ENCODE data around the gene PCBP2. TPM values are rescaled to one million over a fixed set of nuclear protein-coding genes. Genes with fewer than 3 reads are reported as not detected.

The PCBP2 gene
- total and polyA plus RNA-seq, 10 of the 15 experiments (the other 5 are each of a cell fraction or from before 2014, with no cell fraction given) = 109 to 803 (median 327) TPM

DNA sequence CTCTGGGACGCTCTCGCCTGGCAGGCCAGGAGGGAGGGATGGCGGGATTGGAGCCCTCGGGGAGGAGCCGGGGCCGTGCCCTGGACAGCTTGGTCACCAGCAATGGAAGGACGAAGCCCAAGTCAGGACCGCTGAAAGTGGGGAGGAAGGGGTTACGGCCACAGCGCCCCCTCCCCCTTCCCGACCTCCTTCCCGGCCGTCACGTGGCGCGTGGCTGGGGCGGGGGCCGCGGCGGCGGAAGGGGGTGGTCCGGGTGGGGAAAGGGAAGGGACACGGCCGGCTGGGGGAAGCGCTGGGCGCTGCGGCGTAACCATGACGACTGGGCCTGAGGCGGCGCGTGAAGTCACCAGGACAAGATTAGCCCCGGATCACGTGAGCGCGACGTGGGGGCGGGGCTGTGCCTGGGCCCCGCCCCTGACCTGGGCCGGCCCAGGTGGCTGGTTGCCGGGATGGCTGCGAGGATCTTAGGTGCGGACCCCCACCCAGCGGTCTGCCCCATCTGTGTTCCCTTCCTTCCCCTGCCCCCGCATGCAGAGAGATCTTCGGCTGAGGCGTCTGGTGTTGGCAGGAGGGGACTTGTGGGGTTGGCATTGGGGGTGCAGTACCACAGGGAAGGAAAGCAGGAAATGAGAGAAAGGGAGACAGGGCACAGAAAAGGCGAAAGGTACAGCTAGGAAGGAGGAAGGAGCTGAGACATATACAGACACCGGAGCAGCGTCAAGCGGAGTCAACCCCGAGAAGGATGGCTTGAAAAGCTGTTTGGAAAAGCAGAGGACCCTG, 41.1 kb downstream of the PCBP2 start (continued):
- TF ChIP-seq, protein P1, sequence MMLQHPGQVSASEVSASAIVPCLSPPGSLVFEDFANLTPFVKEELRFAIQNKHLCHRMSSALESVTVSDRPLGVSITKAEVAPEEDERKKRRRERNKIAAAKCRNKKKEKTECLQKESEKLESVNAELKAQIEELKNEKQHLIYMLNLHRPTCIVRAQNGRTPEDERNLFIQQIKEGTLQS (IDR thresholded peaks at IDR 0.05; ENCODE audit: borderline replicate concordance, extremely low read depth, low read depth, low read length) = peak; percentile 70; the same call in 1 of the 2 replicates
- TF ChIP-seq MTA2 (IDR thresholded peaks at IDR 0.05; ENCODE audit: low read depth) = peak; percentile 31; the same call in 1 of the 2 replicates
- TF ChIP-seq MTA3 (IDR thresholded peaks at IDR 0.05; ENCODE audit: borderline replicate concordance, low read length) = no peak
- no peak for TF ChIP-seq IRF4 (IDR thresholded peaks at IDR 0.05; ENCODE audit: low read depth, low read length)
- no peak for TF ChIP-seq NFYB (IDR thresholded peaks at IDR 0.05; ENCODE audit: insufficient read depth, low read depth, low read length)
- TF ChIP-seq SPI1 (IDR thresholded peaks at IDR 0.05; ENCODE audit: borderline replicate concordance, insufficient read depth, low read depth, low read length) = no peak
- TF ChIP-seq SMARCA5 (IDR thresholded peaks at IDR 0.05) = no peak
- no peak for TF ChIP-seq NR2C1 (IDR thresholded peaks at IDR 0.05)
- peak; percentile 83 for TF ChIP-seq POLR2A (IDR thresholded peaks at IDR 0.05; ENCODE audit: low read depth, low read length)
- no peak for TF ChIP-seq PML (IDR thresholded peaks at IDR 0.05; ENCODE audit: low read length)
- TF ChIP-seq SMC3 (IDR thresholded peaks at IDR 0.05; ENCODE audit: borderline replicate concordance, low read length) = no peak
- no peak for TF ChIP-seq FOXK2 (IDR thresholded peaks at IDR 0.05)
- no peak; a peak in 1 of 4 replicates for TF ChIP-seq IKZF2 (IDR thresholded peaks at IDR 0.05)
- no peak for TF ChIP-seq HCFC1 (IDR thresholded peaks at IDR 0.05; ENCODE audit: low read length)
- TF ChIP-seq, protein P2, sequence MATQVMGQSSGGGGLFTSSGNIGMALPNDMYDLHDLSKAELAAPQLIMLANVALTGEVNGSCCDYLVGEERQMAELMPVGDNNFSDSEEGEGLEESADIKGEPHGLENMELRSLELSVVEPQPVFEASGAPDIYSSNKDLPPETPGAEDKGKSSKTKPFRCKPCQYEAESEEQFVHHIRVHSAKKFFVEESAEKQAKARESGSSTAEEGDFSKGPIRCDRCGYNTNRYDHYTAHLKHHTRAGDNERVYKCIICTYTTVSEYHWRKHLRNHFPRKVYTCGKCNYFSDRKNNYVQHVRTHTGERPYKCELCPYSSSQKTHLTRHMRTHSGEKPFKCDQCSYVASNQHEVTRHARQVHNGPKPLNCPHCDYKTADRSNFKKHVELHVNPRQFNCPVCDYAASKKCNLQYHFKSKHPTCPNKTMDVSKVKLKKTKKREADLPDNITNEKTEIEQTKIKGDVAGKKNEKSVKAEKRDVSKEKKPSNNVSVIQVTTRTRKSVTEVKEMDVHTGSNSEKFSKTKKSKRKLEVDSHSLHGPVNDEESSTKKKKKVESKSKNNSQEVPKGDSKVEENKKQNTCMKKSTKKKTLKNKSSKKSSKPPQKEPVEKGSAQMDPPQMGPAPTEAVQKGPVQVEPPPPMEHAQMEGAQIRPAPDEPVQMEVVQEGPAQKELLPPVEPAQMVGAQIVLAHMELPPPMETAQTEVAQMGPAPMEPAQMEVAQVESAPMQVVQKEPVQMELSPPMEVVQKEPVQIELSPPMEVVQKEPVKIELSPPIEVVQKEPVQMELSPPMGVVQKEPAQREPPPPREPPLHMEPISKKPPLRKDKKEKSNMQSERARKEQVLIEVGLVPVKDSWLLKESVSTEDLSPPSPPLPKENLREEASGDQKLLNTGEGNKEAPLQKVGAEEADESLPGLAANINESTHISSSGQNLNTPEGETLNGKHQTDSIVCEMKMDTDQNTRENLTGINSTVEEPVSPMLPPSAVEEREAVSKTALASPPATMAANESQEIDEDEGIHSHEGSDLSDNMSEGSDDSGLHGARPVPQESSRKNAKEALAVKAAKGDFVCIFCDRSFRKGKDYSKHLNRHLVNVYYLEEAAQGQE (IDR thresholded peaks at IDR 0.05; ENCODE audit: low read depth, low read length) = no peak
- no peak for TF ChIP-seq RELA (IDR thresholded peaks at IDR 0.05; ENCODE audit: borderline replicate concordance, partially characterized antibody)
- TF ChIP-seq NBN (IDR thresholded peaks at IDR 0.05) = 0 out of 2 replicates have a peak, but pooled peaks have one; percentile 57
- no peak for TF ChIP-seq DPF2 (IDR thresholded peaks at IDR 0.05)
- TF ChIP-seq, protein P3, sequence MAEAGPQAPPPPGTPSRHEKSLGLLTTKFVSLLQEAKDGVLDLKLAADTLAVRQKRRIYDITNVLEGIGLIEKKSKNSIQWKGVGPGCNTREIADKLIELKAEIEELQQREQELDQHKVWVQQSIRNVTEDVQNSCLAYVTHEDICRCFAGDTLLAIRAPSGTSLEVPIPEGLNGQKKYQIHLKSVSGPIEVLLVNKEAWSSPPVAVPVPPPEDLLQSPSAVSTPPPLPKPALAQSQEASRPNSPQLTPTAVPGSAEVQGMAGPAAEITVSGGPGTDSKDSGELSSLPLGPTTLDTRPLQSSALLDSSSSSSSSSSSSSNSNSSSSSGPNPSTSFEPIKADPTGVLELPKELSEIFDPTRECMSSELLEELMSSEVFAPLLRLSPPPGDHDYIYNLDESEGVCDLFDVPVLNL (IDR thresholded peaks at IDR 0.05; ENCODE audit: low read depth, low read length) = 0 out of 2 replicates have a peak, but pooled peaks have one; percentile 16
- peak; percentile 87 for TF ChIP-seq MXI1 (IDR thresholded peaks at IDR 0.05; ENCODE audit: low read depth, low read length)
- TF ChIP-seq ZBED1 (IDR thresholded peaks at IDR 0.05; ENCODE audit: borderline replicate concordance) = no peak
- TF ChIP-seq NFXL1 (IDR thresholded peaks at IDR 0.05; ENCODE audit: borderline replicate concordance) = no peak
- no peak for TF ChIP-seq CHD4 (IDR thresholded peaks at IDR 0.05)
- peak; percentile 47; the same call in 1 of the 2 replicates for TF ChIP-seq IKZF1 (conservative IDR thresholded peaks at IDR 0.05)
- no peak for TF ChIP-seq ZNF274 (IDR thresholded peaks at IDR 0.05; ENCODE audit: insufficient read depth, insufficient read length)
- peak; percentile 51; the same call in 1 of the 2 replicates for TF ChIP-seq POLR2AphosphoS2 (IDR thresholded peaks at IDR 0.05; ENCODE audit: low read depth, low read length)

Measured in GM12878 (cell line).